HCT116 (cell line): ENCODE data around the gene HNRNPL.

ENCODE experiments used
- EZH2 ChIP-seq: fragments of 200-600 bp; sonication (generic); IDR thresholded peaks from 2 replicates; pipeline ENCODE4 v1.6.1; 2017; ENCODE audit warnings: antibody characterized with exemption, mixed run types
- SRF ChIP-seq: IDR thresholded peaks from 2 replicates; pipeline ENCODE4 v1.6.1; 2012; ENCODE audit warnings: low read depth
- TCF7L2 ChIP-seq: IDR thresholded peaks from 2 replicates; pipeline ENCODE4 v1.7.0; 2011; ENCODE audit warnings: borderline replicate concordance, inconsistent platforms; ENCODE audit not compliant: insufficient read depth, insufficient read length; ENCODE audit errors: extremely low read depth
- ZFX ChIP-seq: fragments of 450-650 bp; IDR thresholded peaks from 2 replicates; pipeline ENCODE4 v1.6.1; 2017
- ZNF274 ChIP-seq: fragments of 200-500 bp; sonication (Bioruptor generic); IDR thresholded peaks from 2 replicates; pipeline ENCODE4 v1.6.1; 2014; ENCODE audit warnings: mild to moderate bottlenecking, low read depth, low read length, inconsistent platforms
- TF ChIP-seq, protein P1 (sequence below), 3 experiments: fragments of 200-600 bp in 1 of 3; sonication (generic) in 1 of 3; IDR thresholded peaks in 2 of 3; conservative IDR thresholded peaks in 1 of 3; 2 replicates each; pipeline ENCODE4 v1.5.1; 2012 to 2017; ENCODE audit warnings: low read depth in 2 of 3, low read length in 2 of 3, antibody characterized with exemption in 1 of 3, borderline replicate concordance in 1 of 3, control low read depth in 1 of 3, mild to moderate bottlenecking in 1 of 3, mixed read lengths in 1 of 3, mixed run types in 1 of 3, moderate library complexity in 1 of 3; ENCODE audit not compliant: insufficient read depth in 1 of 3

- no peak for TF ChIP-seq SRF
- no peak for TF ChIP-seq EZH2
- no peak for TF ChIP-seq ZNF274
- TF ChIP-seq, protein P1, sequence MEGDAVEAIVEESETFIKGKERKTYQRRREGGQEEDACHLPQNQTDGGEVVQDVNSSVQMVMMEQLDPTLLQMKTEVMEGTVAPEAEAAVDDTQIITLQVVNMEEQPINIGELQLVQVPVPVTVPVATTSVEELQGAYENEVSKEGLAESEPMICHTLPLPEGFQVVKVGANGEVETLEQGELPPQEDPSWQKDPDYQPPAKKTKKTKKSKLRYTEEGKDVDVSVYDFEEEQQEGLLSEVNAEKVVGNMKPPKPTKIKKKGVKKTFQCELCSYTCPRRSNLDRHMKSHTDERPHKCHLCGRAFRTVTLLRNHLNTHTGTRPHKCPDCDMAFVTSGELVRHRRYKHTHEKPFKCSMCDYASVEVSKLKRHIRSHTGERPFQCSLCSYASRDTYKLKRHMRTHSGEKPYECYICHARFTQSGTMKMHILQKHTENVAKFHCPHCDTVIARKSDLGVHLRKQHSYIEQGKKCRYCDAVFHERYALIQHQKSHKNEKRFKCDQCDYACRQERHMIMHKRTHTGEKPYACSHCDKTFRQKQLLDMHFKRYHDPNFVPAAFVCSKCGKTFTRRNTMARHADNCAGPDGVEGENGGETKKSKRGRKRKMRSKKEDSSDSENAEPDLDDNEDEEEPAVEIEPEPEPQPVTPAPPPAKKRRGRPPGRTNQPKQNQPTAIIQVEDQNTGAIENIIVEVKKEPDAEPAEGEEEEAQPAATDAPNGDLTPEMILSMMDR (IDR thresholded peaks at IDR 0.05 in 2 of 3, conservative IDR thresholded peaks at IDR 0.05 in 1 of 3; ENCODE audit: borderline replicate concordance in 1 of 3, insufficient read depth in 1 of 3, low read depth in 2 of 3, low read length in 2 of 3), result no peak
- TF ChIP-seq ZFX, result no peak
- TF ChIP-seq TCF7L2, result no peak
Measured at GRCh38 chr19:38800577-38801347, 49.0 kb downstream of the HNRNPL start.
